ENCODE data around the gene DNAH7.

DNA sequence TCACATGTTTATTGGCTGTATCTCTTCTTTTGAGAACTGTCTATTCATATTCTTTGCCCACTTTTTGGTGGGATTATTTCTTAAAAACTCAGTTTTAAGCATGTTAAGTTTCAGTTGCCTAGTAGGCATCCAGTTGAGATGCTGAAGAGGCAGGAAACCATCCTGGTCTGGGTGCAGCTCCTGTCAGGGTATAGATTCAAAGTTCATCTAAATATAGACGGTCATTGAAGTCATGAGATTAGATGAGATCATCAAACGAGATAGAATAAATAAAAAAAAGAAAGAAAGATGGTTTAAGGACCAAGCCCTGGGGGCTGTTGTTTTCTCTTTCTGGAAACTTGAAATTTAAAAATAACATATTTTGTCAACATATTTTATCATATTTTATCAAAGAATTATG, 9.2 kb upstream of the DNAH7 start:
- no peak for TF ChIP-seq POLR2A (IDR thresholded peaks at IDR 0.05; ENCODE audit: low read depth, low read length)
- no peak for TF ChIP-seq TAF1 (IDR thresholded peaks at IDR 0.05; ENCODE audit: borderline replicate concordance, low read depth, low read length)
- TF ChIP-seq POLR2AphosphoS5 (IDR thresholded peaks at IDR 0.05; ENCODE audit: low read depth, low read length) = no peak

All from GM12892 (cell line).